RWPE1 (cell line): Measurements from ENCODE around the gene METTL15.
"Not testable (repeated sequence)": the region's sequence is repeated elsewhere in the genome, so short reads cannot be mapped to it uniquely, and the experiment has no call there.

ENCODE experiments used
- CTCF ChIA-PET: fragments of 350-600 bp; sonication (Branson Sonifier 250); formaldehyde crosslinking; extraction: SDS; loops from one replicate; lab custom pipeline; 2021; lab: Yijun Ruan, JAX
- POLR2A ChIA-PET: fragments of 400-600 bp; formaldehyde crosslinking; extraction: SDS; loops from one replicate; lab custom pipeline; 2020; ENCODE audit warnings: antibody characterized with exemption; ENCODE audit not compliant: low non-redundant PET; lab: Yijun Ruan, JAX
- DNase-seq: peaks from one replicate; pipeline ENCODE4 v3.0.0; 2012; ENCODE audit warnings: low spot score
- H3K27ac ChIP-seq: fragments of 450-650 bp; 2 replicates; pipeline ENCODE4 v1.5.1; 2017
- CTCF ChIP-seq: fragments of 450-650 bp; conservative IDR thresholded peaks from 2 replicates; pipeline ENCODE4 v1.5.1; 2017; ENCODE audit warnings: low read depth, mild to moderate bottlenecking

METTL15 gene

GRCh38 chr11:28168718-28169117 is 60.5 kb downstream of the METTL15 start:
- POLR2A ChIA-PET: no interaction called here
- DNase-seq: no peak
- TF ChIP-seq CTCF: no peak
- CTCF ChIA-PET: no interaction called here
- no peak overlapping the region for H3K27ac ChIP-seq

- CTCF ChIA-PET: no interaction called here
- DNase-seq: no peak
- TF ChIP-seq CTCF: no peak
- POLR2A ChIA-PET: no interaction called here
- no peak overlapping the region for H3K27ac ChIP-seq
Measured at GRCh38 chr11:28169816-28170215, 61.6 kb downstream of the METTL15 start.

- no peak for DNase-seq
- CTCF ChIA-PET: no interaction called here
- TF ChIP-seq CTCF: no peak
- no peak overlapping the region for H3K27ac ChIP-seq
- POLR2A ChIA-PET: no interaction called here
Measured at GRCh38 chr11:28170759-28171158, 62.6 kb downstream of the METTL15 start.

- POLR2A ChIA-PET: no interaction called here
Measured at GRCh38 chr11:28176351-28176750, 68.2 kb downstream of the METTL15 start.

GRCh38 chr11:28195449-28195848 is 87.3 kb downstream of the METTL15 start:
- no peak overlapping the region for H3K27ac ChIP-seq
- POLR2A ChIA-PET: no interaction called here
- CTCF ChIA-PET: no interaction called here
- DNase-seq: no peak
- TF ChIP-seq CTCF: no peak

More at GRCh38 chr11:28176351-28176750, 68.2 kb downstream of the METTL15 start:
- CTCF ChIA-PET: no interaction called here
- TF ChIP-seq CTCF: no peak
- no peak overlapping the region for H3K27ac ChIP-seq
- DNase-seq: peak; percentile 14

GRCh38 chr11:28209906-28210305 is 101.7 kb downstream of the METTL15 start:
- ChIA-PET POLR2A (no interaction called here), CTCF (no interaction called here)
- H3K27ac ChIP-seq: no peak overlapping the region
- no peak for TF ChIP-seq CTCF
- no peak for DNase-seq

- POLR2A ChIA-PET, DNase-seq, H3K27ac ChIP-seq, CTCF ChIA-PET: not testable (repeated sequence)
Measured at GRCh38 chr11:28222063-28222462, 113.9 kb downstream of the METTL15 start.
